HG03342 (cell line): Measurements from ENCODE around the gene RWDD1.

Experiments
- ATAC-seq: cut with Tn5 transposase; IDR thresholded peaks from one replicate; pipeline ENCODE4 v1.9.1; 2021; ENCODE audit warnings: mild to moderate bottlenecking, moderate library complexity; ENCODE audit not compliant: unreplicated experiment

RWDD1 gene

GRCh38 chr6:116570856-116571682 is at the start of gene RWDD1:
Gene RWDD1, plus strand, starts transcription at chr6:116571504. Its CDS starts 79 bp downstream, at chr6:116571583.
- ATAC-seq, result peak; percentile 92

DNA sequence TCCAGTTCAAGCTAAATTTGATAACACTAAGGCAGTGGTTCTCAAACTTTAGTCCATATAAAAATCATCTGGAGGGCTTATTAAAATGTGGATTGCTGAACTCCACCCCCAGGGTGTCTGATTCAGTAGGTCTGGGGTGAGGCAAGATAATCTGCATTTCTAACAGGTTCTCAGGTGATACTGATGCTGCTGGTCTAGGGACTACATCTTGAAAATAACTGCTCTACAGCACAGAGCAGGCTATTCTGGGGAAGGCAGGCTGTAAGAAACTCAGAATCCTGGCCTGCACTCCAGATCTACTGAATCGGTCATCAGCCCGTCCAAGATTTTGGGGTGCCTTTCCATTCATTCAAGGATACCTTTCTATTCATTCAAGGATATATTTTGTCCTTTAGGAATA is 48.4 kb upstream of the RWDD1 start:
- ATAC-seq, result no peak

GRCh38 chr6:116524236-116524635 is 47.1 kb upstream of the RWDD1 start:
- ATAC-seq, result no peak

GRCh38 chr6:116528133-116528532 is 43.2 kb upstream of the RWDD1 start:
- ATAC-seq, result no peak

- no peak for ATAC-seq
Observed at GRCh38 chr6:116528780-116529179, 42.5 kb upstream of the RWDD1 start.

GRCh38 chr6:116529466-116530290 is 41.6 kb upstream of the RWDD1 start:
- ATAC-seq, result no peak

GRCh38 chr6:116530436-116530835 is 40.9 kb upstream of the RWDD1 start:
- no peak for ATAC-seq

GRCh38 chr6:116531675-116532570 is 39.4 kb upstream of the RWDD1 start:
- ATAC-seq, result peak; percentile 82

GRCh38 chr6:116533233-116533957 is 37.9 kb upstream of the RWDD1 start:
- no peak for ATAC-seq

GRCh38 chr6:116535109-116535508 is 36.2 kb upstream of the RWDD1 start:
- no peak for ATAC-seq

DNA sequence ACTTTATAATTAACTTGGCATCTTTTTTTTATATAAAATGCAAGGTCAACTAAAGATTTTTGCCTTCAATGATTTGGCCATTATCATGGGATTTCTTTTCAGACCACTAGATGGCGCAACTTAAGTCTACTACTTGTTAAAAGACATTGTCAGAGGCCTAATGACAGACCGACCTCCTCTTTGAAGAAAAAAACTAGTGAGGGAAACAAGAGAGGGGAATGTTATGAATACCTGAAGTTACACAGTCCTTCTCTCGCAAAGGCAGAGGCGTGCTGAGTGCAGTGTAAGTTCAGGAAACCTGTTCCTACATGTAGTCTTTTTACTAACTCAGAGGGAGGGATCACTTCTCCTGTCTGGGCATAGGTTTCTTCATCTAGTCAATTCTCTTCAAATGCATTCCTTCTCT is 35.1 kb upstream of the RWDD1 start:
- no peak for ATAC-seq

DNA sequence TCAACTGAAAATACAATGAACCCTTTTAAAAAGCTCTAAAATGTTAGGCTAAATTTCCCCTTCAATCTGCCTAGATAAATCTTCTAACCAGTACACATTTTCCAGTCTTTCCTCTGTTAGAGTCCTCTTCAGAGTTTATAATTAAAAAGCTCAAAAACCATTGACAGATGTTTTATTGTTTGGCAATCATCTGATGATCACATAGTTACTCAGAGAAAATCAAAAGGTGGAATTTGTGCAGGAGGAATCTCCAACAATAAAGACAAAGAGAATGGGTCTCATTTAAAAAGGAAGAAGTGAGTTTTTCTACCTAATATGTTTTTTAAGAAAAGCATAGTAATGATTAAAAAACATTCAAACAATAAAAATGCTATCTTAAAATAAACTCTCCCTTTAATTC is 28.9 kb upstream of the RWDD1 start:
- ATAC-seq, result no peak

DNA sequence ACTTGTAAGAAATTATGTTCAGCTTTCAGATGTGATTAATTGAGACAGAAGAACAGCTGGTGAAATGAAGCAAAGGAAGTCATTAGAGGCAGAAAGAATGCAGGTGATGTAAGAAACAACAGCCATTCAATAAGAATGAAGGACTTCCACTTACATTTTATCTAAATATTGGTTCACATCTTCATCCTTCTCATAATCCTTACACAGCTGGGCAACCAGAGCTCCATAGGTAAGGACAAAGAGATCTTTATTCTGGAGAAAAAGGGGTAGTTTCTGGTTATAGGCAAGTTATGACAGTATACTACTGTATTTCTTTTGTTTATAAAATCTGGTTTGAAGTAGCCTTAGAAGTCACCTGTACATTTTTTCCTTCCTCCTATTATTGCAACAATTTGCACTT is 28.2 kb upstream of the RWDD1 start:
- ATAC-seq, result no peak

DNA sequence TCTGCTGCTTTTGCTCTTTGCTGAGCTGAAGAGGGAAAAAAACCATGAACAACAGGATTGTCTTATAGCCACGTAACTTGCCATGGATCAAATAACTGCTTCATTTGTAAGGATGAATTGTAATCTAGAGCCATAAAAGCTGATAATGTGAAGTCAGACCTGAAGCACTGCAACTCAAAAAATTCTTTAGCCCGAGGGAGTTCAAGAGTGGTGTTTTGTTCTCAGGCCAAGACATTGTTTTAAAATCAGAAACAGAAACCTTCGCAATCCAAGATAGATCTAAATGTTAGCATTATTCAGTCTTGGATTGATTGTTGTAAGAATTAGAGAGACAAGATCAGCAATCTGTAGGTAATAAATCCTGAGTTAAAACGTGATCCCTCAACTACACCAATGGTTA is 25.7 kb upstream of the RWDD1 start, which contains the start of gene TRAPPC3L:
Gene TRAPPC3L, minus strand, starts transcription at position 34 of the 400 bp plus-strand sequence. CDS start 170 bp downstream, outside the sequence.
- ATAC-seq, result no peak

- ATAC-seq, result no peak
Observed at GRCh38 chr6:116547358-116547757, 23.9 kb upstream of the RWDD1 start.

- no peak for ATAC-seq
Observed at GRCh38 chr6:116550796-116551195, 20.5 kb upstream of the RWDD1 start.

GRCh38 chr6:116553451-116553850 is 17.9 kb upstream of the RWDD1 start, which contains the start of gene CALHM4:
Gene CALHM4, plus strand, starts transcription at chr6:116553751. Its CDS starts 43 bp downstream, at chr6:116553794.
- no peak for ATAC-seq

DNA sequence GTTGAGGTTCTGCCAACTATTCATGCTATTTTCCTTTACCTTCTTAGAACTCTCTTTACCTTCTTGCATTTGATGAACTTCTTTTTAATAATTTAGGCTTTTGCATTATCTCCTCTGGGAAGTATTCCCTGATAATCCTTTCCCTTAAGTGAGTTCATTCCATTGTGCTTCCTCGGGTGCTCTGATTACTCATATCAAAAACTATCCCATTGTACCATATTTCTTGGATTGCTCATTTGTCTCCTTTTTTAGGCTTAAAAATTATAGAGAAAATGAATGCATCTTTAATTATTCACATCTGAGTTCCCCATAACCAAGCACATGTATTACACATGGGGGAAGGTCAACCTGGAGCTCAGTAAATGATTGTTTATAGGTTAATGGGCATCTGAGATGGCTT is 15.2 kb upstream of the RWDD1 start:
- ATAC-seq, result no peak

DNA sequence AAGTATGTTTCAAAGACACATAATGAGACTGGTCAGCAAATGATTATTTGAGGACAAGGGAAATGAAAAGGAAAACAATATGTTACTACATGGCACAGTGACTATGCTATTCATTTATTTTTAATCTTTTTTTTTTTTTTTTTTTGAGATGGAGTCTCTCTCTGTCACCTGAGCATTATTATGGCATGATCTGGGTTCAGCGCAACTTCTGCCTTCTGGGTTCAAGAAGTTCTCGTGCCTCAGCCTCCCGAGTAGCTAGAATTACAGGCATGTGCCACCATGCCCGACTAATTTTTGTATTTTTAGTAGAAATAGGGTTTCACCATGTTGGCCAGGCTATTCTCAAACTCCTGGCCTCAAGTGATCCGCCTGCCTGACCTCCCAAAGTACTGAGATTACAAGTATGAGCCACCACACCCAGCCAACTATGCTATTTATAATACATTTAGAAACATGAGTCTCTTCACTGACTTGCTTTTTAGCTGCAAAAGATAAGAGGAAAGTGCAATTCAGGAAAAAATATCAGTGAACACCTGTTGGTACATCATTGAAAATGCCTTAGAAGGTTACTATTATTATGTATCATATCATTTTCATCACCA is 14.4 kb upstream of the RWDD1 start:
- ATAC-seq, result no peak

GRCh38 chr6:116557893-116558292 is 13.4 kb upstream of the RWDD1 start:
- no peak for ATAC-seq
